ENCODE data around the gene ZNF710.
"Not testable (repeated sequence)": the region's sequence is repeated elsewhere in the genome, so short reads cannot be mapped to it uniquely, and the experiment has no call there.

Gene ZNF710

DNA sequence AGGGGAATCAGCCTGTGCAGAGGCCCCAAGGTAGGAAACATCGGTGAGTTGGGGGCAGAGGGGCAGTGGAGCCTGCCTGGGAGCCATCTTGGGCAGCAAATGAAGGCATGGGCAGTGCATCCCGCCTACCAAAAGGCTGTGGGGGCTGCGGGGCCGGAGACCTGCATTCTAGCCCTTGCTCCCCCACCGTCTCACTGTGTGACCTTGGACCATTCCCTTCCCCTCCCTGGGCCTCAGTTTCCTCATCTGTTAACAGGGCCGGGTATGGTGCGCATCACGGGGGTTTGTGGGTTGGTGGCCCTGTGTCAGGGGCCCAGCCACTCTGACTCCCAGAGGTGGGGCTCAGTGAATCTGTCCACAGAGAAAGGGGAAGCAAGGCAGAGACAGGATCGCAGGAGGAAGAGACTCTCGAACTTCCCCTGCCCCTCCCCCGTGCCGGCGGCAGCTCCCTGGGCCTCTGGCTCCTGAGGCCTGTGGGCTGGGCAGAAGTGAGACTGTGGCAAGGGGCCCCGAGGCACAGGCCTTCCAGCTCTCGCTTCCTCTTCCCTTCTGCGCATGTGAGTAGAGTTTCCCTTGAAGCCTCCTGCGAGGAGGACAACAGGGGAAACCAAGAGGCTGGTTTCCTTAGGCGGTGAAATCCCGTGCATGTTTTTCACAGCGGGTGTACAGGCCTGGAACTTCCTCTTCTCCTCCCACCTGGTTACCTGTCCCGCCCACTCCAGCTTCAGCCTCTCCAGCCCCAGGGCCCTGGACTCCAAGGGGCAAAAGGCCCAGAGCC is 58.3 kb downstream of the ZNF710 start:
- DNase-seq (ENCODE audit: low read depth in 2 of 2) = peak; percentile 29 to 36

DNA sequence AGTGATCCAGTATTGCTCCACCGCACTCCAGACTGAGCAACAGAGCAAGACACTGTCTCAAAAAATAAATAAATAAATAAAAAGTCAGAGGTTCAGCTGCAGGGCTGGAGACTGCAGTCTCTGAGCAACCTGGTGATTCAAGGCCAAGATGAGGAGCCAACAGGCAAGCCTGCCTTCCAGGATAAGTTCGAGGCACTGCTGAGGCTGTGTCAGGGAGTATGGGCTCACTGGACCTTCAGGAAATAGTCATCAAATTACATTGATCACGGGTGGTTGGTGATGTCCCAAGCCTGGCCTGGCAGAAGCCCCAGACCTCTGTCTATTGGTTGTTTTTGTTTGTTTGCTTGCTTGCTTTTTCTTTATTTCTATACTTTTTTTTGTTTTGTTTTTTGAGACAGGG is 59.7 kb downstream of the ZNF710 start:
- no peak for DNase-seq (ENCODE audit: low read depth in 2 of 2)

DNA sequence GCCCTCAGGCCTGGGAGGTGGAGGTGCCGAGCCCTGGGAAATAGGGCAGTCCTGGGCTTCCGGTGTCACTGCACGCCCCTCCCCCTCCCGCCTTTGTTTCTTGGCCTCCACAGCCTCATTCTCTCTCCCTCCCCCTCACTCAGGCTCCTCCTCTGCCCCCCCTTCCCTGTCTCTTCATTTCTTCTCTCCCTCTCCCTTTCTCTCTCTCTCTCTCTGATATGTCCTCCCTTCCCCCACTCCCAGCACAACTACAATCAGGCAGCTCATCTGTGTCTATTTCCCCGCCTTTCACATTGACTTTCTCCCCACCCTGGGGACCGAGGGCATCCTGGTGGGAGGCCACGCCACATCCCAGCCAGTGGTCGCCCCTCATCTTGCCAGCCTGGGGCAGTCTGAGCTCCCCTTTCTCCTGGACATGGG is 60.9 kb downstream of the ZNF710 start:
- DNase-seq (ENCODE audit: low read depth in 2 of 2) = no peak

DNA sequence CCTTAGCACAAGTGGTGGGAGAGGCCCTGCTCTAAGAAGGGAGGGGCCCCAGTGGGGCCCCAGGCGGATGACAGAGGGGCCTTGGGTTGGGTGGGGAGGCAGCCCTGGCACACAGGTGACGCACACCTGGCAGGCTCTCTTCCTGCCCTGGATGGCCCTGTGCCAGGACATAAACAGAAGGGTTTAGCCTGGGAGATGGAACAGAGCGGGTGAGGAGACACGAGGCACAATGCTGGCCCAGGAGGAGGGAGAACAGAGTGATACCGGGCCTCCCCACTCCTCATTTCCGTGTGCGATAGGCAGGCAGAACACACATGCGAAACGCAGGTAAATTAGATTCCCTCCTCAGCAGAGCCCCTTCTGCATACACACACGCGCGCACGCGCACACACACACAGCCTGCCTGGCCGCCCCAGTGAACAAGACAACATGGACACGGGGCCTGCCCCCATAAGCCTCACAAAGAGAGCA is 61.4 kb downstream of the ZNF710 start:
- DNase-seq (ENCODE audit: low read depth in 2 of 2) = no peak

DNA sequence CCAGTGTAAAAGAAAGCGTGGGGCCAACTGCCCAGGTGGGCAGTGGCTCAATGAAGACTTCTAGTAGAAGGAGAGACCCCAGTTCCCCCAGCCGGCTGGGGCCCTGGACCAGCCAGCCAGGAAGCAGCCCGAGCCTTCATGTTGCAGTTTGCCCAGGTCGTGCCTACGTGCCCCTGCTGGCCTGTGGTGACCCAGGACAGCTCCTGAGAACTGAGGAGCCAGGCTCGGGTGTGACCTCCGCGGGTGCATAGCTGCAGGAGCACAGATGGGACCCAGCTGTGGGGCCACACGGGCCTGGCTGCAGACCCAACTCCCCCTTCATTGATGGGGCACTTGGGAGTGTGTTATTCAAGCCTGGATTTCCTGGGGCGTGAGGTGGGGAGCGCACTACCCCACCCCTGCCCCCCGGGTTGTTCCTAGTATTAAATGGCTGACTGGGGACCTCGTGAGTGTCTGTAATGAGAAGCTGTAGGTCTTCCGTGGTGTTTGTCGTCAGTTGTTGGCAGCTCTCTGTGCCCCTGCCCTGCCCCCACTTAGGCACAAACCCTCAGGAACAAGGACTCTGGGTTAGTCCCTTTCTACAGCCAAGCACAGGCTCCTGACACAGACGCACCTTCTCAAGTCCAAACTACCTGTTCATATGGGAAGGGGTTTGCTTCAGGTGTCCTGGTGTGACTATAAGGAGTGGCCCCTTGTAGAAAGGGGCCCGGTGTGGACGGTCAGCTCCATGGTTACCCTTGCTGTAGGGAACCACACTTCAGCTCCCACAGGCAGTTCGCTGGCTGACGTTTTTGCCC is 62.0 kb downstream of the ZNF710 start:
- no peak for DNase-seq (ENCODE audit: low read depth in 2 of 2)

DNA sequence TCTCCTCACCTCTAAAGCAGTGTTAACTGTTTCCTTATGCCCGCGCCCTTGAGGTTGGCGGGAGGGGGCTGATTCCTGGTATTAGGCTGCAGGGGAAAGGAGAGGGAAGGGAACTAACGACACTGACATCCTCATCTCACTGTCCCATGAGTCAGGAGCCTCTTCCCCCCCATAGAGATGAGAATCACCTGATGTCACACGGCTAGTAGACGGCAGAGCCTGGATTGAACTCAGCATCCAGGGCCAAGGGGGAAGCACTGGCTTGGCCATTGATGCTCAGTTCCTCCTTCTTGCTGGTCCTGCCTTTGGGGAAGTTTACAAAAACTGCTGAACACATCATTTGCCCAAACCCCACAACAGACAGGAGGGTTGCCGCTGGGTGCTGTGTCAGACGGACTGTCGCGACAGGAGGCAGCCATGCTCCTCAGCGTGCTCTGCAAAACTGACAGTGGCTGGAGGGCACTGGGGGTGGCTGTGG is 62.7 kb downstream of the ZNF710 start:
- no peak for DNase-seq (ENCODE audit: low read depth in 2 of 2)

DNA sequence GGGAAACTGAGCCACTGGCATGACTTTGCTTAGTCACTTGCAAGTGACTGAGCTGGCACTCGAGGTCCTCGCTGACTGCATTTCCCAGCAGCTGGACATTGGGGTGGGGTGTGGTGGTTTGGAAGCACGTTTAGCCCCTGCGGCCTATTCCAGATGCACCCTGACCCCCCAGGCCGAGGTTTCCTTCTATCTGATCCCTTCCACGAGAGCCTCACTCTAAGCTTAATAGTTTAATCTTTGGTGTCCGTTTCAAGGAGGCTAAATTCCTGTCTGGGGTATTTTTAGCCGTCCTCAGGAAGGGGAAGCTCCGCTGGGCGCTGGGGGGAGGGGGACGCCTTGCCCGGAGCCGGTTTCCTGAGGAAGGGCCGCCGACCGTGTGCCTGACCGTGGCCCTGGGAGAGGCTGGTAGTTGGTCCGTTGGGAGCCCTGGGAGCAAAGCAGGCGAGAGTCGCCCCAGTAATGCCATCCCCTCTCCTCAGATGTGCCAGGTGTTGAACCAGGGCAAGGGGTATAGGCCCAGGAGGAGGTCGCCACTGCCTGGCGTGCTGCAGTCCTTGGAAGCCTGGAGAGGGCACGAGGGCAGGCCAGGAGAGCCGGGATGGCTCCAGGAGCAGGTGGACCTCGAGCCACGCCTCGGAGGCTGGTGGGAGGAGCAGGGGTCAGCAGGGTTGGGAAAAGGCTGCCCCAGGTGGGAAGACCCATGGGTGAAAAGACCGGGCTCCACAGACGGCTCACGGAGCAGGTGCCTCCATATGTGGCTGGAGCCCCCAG is 64.0 kb downstream of the ZNF710 start:
- DNase-seq (ENCODE audit: low read depth in 2 of 2) = no peak

DNA sequence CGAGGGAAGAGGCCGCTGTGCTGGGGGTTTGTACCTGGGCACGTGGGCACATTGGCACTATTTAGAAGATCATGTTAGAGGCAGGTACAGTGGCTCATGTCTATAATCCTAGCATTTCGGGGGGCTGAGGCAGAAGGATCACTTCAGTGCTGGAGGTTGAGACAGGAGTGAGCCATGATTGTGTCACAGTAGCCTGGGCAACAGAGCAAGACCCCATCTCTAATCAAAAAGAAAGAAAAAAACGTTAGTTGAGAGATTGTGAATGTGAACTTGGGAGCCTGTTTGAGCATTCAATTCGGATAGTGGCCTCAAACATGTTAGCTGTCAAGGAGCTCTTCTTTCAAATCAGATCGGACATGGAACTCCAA is 64.5 kb downstream of the ZNF710 start:
- DNase-seq (ENCODE audit: low read depth in 2 of 2) = no peak

DNA sequence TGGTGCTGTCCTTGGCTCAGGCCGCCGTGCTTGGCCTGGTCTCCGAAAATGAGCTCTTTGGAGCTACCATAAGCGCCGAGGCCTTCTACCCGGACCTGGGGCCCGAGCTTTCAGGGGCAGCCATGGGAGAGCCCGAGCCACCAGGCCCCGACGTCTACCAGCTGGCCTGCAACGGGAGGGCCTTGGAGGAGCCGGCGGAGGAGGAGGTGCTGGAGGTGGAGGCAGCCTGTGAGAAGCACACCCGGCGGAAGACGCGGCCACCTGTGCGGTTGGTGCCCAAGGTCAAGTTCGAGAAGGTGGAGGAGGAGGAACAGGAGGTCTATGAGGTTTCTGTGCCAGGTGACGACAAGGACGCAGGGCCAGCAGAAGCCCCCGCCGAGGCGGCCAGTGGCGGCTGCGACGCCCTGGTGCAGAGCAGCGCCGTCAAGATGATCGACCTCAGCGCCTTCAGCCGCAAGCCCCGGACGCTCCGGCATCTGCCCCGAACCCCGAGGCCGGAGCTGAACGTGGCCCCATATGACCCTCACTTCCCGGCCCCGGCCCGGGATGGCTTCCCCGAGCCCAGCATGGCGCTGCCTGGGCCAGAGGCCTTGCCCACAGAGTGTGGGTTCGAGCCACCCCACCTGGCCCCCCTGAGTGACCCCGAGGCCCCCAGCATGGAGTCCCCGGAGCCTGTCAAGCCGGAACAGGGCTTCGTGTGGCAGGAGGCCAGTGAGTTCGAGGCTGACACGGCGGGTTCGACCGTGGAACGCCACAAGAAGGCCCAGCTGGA is 66.2 kb downstream of the ZNF710 start:
- DNase-seq (ENCODE audit: low read depth in 2 of 2) = no peak

DNA sequence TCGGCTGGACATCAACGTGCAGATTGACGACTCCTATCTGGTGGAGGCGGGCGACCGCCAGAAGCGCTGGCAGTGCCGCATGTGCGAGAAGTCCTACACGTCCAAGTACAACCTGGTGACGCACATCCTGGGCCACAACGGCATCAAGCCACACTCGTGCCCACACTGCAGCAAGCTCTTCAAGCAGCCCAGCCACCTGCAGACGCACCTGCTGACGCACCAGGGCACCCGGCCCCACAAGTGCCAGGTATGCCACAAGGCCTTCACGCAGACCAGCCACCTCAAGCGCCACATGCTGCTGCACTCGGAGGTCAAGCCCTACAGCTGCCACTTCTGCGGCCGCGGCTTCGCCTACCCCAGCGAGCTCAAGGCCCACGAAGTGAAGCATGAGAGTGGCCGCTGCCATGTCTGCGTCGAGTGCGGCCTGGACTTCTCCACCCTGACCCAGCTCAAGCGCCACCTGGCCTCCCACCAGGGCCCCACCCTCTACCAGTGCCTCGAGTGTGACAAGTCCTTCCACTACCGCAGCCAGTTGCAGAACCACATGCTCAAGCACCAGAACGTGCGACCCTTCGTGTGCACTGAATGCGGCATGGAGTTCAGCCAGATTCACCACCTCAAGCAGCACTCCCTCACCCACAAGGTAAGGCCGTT is 67.0 kb downstream of the ZNF710 start:
- no peak for DNase-seq (ENCODE audit: low read depth in 2 of 2)

DNA sequence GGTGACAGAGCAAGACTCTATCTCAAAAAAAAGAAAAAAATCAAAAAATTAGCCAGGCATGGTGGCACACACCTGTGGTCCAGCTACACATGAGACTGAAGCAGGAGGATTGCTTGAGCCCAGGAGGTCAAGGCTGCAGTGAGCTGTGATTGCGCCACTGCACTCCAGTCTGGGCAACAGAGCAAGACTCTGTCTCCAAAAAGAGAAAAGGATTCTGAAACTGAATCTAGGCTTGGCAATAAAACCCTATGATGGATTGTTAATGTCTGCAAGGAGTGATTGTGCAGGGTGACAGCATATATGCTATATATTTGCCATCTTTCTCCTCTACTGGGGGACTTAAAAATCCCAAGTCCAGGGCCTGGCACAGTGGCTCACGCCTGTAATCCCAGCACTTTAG is 69.5 kb downstream of the ZNF710 start:
- DNase-seq (ENCODE audit: low read depth in 2 of 2) = not testable (repeated sequence)

DNA sequence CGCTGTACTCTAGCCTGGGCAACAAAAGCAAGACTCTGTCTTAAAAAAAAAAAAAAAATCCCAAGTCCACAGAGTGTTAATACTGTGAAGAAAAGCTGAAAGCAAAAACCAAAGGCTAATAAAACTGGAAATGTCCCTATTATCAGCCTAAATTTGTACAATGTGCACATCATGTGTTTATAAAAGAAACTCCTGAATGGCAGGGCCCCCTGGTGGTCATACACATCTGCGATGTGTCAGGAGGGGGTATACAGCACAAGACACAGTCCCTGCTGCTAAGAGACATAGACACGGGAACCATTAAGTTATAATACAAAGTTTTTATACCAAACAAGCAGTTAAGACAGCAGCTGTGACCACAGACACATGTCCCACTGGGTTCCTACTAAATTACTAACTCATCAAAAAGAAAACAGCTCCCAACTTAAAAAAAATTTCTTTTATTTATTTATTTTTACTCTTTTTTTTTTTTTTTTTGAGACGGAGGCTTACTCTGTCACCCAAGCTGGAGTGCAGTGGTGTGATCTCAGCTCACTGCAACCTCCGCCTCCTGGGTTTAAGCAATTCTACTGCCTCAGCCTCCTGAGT is 70.2 kb downstream of the ZNF710 start:
- DNase-seq (ENCODE audit: low read depth in 2 of 2) = peak; percentile 61 to 67

DNA sequence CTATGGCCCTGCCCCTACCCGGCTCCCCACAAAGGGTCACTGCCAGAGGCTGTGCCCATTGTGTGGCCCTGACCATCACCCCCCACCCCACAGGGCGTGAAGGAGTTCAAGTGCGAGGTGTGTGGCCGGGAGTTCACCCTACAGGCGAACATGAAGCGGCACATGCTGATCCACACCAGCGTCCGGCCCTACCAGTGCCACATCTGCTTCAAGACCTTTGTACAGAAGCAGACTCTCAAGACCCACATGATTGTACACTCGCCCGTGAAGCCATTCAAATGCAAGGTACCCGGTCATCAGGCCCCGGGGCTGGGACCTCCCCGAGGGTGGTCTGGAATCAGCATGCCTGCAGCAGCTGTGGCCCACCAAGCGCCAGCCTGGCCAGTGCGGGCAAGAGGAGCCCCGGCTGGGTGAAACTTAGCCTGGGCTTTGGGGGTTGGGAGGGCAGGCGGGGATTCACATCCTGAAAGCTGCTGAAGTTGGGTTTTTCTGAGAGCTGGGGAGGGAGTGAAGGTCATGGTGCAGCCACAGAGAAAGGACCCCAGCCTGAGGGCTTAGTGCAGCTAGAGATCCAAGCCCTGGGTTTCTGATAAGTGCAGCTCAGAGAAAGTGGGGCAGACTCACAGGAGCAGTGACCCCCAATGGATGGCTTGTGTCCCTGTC is 72.0 kb downstream of the ZNF710 start:
- DNase-seq (ENCODE audit: low read depth in 2 of 2) = no peak

DNA sequence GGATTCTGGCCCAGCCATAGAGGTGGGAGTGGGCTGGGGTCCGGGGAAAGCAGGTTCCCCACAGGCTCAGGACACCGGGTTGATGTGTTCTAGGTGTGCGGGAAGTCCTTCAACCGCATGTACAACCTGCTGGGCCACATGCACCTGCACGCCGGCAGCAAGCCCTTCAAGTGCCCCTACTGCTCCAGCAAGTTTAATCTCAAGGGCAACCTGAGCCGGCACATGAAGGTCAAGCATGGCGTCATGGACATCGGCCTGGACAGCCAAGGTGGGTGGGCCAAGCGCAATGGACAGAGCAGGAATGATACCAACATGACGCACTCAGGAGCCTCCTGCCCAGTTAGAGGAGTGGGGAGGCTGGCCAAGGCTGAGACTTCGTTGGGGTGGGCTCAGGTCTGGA is 72.9 kb downstream of the ZNF710 start:
- no peak for DNase-seq (ENCODE audit: low read depth in 2 of 2)

DNA sequence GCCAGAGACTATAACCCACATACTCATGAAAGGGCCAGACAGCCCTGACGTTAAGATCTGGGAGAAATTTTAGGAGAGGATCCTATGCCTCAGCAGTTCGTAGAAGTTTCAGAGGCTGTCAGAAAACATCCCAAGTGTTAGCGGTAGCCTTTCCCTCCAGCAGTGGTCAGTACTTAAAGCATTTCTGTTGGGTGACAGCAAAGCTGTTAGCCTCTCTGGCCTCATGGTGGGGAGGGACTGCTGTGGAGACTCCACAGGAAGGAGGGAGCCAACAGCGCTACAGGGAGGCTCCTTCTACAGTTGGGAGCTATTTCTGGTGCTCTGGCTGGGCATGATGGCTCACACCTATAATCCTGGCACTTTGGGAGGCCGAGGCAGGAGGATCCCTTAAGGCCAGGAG is 73.8 kb downstream of the ZNF710 start:
- DNase-seq (ENCODE audit: low read depth in 2 of 2) = no peak

DNA sequence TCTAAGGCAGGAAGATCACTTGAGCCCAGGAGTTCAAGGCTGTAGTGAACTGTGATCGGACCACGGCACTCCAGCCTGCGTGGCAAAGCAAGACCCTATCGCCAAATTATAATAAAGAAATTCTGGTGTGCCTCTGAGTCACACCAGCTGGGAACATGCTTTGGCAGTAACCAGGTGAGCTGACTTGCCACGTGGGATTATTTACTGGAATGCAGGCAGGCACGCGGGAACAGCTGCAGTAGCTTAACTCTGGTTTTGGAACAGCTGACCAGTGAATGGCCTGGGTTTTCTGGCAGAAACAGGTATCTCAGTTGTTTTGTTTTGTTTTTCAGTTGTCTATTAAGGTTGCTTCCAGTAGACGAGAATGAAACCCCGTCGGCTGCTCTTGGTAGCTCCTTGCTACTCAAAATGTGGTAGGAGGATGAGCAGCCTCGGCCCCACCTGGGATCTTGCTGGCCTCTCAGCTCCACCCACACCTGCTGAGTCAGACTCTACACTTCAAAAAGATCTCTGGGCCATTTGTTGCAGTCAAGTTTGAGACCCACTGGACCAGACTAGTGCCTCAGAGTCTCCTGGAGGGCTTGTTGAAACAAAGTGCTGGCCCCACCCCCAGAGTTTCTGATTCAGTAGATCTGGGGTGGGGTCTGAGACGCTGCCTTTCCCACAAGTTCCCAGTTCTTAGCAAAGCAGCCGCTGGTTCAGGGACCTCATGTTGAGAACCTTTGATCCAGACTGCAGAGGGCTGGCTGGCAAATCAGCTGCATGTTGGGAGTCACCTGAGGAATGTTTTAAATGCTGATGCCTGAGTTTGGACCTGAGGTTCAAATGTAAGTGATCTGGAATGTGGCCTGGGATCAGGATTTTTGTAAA is 74.5 kb downstream of the ZNF710 start:
- no peak for DNase-seq (ENCODE audit: low read depth in 2 of 2)

DNA sequence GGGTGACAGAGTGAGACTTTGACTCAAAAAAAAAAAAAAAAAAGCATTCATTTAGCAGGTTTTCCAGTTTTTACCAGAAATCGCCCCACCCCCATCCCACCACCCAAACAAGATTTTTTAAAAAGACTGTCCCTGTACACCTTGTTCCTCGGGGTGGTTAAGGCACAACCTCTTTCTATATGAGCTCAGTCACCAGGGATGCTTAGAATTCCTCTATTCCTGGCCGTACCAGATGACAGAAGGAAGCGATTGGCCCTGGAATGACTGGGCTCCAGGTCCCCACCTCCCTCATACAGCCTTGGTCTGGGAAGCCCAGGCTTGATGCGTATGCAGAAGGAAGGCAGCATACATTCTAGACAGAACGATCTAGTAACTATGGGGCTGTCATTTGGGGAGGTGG is 75.6 kb downstream of the ZNF710 start:
- DNase-seq (ENCODE audit: low read depth in 2 of 2) = no peak

DNA sequence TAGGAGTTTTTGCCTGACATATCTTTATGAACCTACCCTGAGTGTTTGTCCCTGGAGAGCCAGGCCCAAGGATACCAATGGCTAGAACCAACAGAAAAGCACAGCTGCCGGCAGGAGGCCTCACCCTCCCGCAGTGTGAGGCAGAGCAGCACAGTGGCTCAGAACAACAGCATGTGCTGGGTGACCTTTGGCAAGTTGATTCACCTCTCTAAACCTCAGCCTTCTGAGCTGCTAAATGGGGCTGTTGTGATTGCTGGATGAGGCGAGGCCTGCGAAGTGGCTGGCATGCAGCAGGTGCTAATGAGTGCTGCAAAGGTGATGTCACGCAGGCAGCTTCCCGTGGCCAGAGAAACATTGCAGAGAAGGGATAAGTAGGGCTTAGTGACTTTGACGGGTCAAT is 77.8 kb downstream of the ZNF710 start:
- no peak for DNase-seq (ENCODE audit: low read depth in 2 of 2)
